SK-N-SH (cell line): Measurements from ENCODE around the gene PRKACG. TPM values are rescaled to one million over a fixed set of nuclear protein-coding genes. Genes with fewer than 3 reads are reported as not detected.

ENCODE experiments used
- CTCF ChIA-PET: fragments of 300-600, 350-600 bp; formaldehyde crosslinking; extraction: SDS; loops from one replicate; lab custom pipeline; 2021; lab: Yijun Ruan, JAX
- POLR2A ChIA-PET: fragments of 350-600 bp; sonication (Branson Sonifier 250); formaldehyde crosslinking; extraction: SDS; loops from one replicate; lab custom pipeline; 2020; ENCODE audit warnings: antibody characterized with exemption, inconsistent platforms; lab: Yijun Ruan, JAX
- DNase-seq: peaks from one replicate; pipeline ENCODE4 v3.0.0; 2012
- H2AFZ ChIP-seq: fragments of 200-600 bp; sonication (generic); 2 replicates; pipeline ENCODE4 v1.8.1; 2016; ENCODE audit warnings: antibody characterized with exemption, mild to moderate bottlenecking, low read depth
- H3F3A ChIP-seq: fragments of 200-600 bp; sonication (generic); replicated peaks from 2 replicates; pipeline ENCODE3; 2016; ENCODE audit warnings: antibody characterized with exemption, mild to moderate bottlenecking; ENCODE audit not compliant: insufficient read depth
- H3K27ac ChIP-seq, 2 experiments: fragments of 200-500 bp in 1 of 2; fragments of 200-600 bp in 1 of 2; sonication (Bioruptor generic) in 1 of 2; sonication (generic), shearing (Covaris generic) in 1 of 2; 2 replicates each; pipeline versions ENCODE4 v1.5.1 to v1.6.1; 2014 to 2016; ENCODE audit warnings: low read depth in 2 of 2, inconsistent platforms in 1 of 2, low read length in 1 of 2, mild to moderate bottlenecking in 1 of 2, mixed read lengths in 1 of 2
- H3K27me3 ChIP-seq: fragments of 200-600 bp; sonication (generic), shearing (Covaris generic); 2 replicates; pipeline ENCODE4 v1.6.1; 2016; ENCODE audit warnings: mixed run types; ENCODE audit not compliant: insufficient read depth
- H3K36me3 ChIP-seq, 2 experiments: fragments of 200-500 bp in 1 of 2; fragments of 200-600 bp in 1 of 2; sonication (Bioruptor generic) in 1 of 2; sonication (generic) in 1 of 2; replicated peaks in 1 of 2; 2 replicates each; pipeline versions ENCODE3 to v1.5.1; 2014 to 2016; ENCODE audit warnings: low read length in 1 of 2, mild to moderate bottlenecking in 1 of 2; ENCODE audit not compliant: insufficient read depth in 2 of 2, control insufficient read depth in 1 of 2
- H3K4me1 ChIP-seq, 2 experiments: fragments of 200-500 bp in 1 of 2; fragments of 200-600 bp in 1 of 2; sonication (Bioruptor generic) in 1 of 2; sonication (generic), shearing (Covaris generic) in 1 of 2; 2 replicates each; pipeline versions ENCODE4 v1.5.1 to v1.6.1; 2014 to 2016; ENCODE audit warnings: low read depth in 1 of 2, low read length in 1 of 2, mixed run types in 1 of 2; ENCODE audit not compliant: insufficient read depth in 2 of 2, control insufficient read depth in 1 of 2
- H3K4me2 ChIP-seq: fragments of 200-600 bp; sonication (generic), shearing (Covaris generic); 2 replicates; pipeline ENCODE4 v1.6.1; 2017; ENCODE audit warnings: mixed run types
- H3K4me3 ChIP-seq, 2 experiments: fragments of 200-500 bp in 1 of 2; fragments of 200-600 bp in 1 of 2; sonication (Bioruptor generic) in 1 of 2; sonication (generic), shearing (Covaris generic) in 1 of 2; 2 replicates each; pipeline versions ENCODE4 v1.5.1 to v1.8.1; 2014 to 2016; ENCODE audit warnings: low read depth in 2 of 2, inconsistent platforms in 1 of 2, low read length in 1 of 2, mild to moderate bottlenecking in 1 of 2, mixed read lengths in 1 of 2, moderate library complexity in 1 of 2
- H3K79me2 ChIP-seq: fragments of 200-600 bp; sonication (generic); 2 replicates; pipeline ENCODE4 v1.8.1; 2017; ENCODE audit warnings: mild to moderate bottlenecking; ENCODE audit not compliant: insufficient read depth
- H3K9ac ChIP-seq: fragments of 200-600 bp; sonication (generic); 2 replicates; pipeline ENCODE4 v1.6.1; 2017; ENCODE audit warnings: mixed run types
- H3K9me2 ChIP-seq: fragments of 200-600 bp; sonication (generic); 2 replicates; pipeline ENCODE4 v1.6.1; 2017; ENCODE audit warnings: mixed run types
- H3K9me3 ChIP-seq: fragments of 200-600 bp; sonication (generic); 2 replicates; pipeline ENCODE4 v1.6.1; 2017; ENCODE audit warnings: mixed run types, mild to moderate bottlenecking, moderate library complexity
- H4K20me1 ChIP-seq: fragments of 200-600 bp; sonication (generic); 2 replicates; pipeline ENCODE4 v1.6.1; 2017; ENCODE audit warnings: mild to moderate bottlenecking, mixed run types; ENCODE audit not compliant: insufficient read depth
- FOSL2 ChIP-seq: IDR thresholded peaks from 2 replicates; pipeline ENCODE4 v1.4.0; 2012; ENCODE audit warnings: low read depth, mild to moderate bottlenecking, moderate library complexity, borderline replicate concordance
- GABPA ChIP-seq: IDR thresholded peaks from 2 replicates; pipeline ENCODE4 v1.4.0; 2012; ENCODE audit warnings: low read depth, mild to moderate bottlenecking
- RFX5 ChIP-seq: IDR thresholded peaks from 2 replicates; pipeline ENCODE4 v1.6.1; 2012; ENCODE audit warnings: mild to moderate bottlenecking, improper control_type of control experiment, low read length
- SMC3 ChIP-seq: IDR thresholded peaks from 2 replicates; pipeline ENCODE4 v1.6.1; 2012; ENCODE audit warnings: low read depth, low read length, improper control_type of control experiment
- TAF1 ChIP-seq: IDR thresholded peaks from 2 replicates; pipeline ENCODE4 v1.6.1; 2012; ENCODE audit warnings: low read depth, mild to moderate bottlenecking, low read length, moderate library complexity, borderline replicate concordance
- WGBS: methylation state at CpG from one replicate; pipeline ENCODE4 v1.1.6; 2017; ENCODE audit warnings: low lambda C conversion rate; 5-methylcytosine and 5-hydroxymethylcytosine counted together
- polyA plus RNA-seq, 3 experiments: library from polyadenylated mRNA; depleted of rRNA; stranded (reverse); fragments of >200 nt; gene quantifications; 2 replicates each; pipeline ENCODE4 v1.2.3, GENCODE V29; 2012
- TF ChIP-seq, protein P1 (sequence below): fragments of 150-350 bp; IDR thresholded peaks from 2 replicates; pipeline ENCODE4 v1.6.1; 2017; ENCODE audit warnings: antibody characterized with exemption, low read length, low read depth, borderline replicate concordance
- TF ChIP-seq, protein P2 (sequence below): IDR thresholded peaks from 2 replicates; pipeline ENCODE4 v1.6.1; 2012; ENCODE audit warnings: mild to moderate bottlenecking, low read depth, low read length, moderate library complexity

Gene PRKACG
- polyA plus RNA-seq, 1 of the 3 experiments (the other 2 are of a cell fraction), result not detected

DNA sequence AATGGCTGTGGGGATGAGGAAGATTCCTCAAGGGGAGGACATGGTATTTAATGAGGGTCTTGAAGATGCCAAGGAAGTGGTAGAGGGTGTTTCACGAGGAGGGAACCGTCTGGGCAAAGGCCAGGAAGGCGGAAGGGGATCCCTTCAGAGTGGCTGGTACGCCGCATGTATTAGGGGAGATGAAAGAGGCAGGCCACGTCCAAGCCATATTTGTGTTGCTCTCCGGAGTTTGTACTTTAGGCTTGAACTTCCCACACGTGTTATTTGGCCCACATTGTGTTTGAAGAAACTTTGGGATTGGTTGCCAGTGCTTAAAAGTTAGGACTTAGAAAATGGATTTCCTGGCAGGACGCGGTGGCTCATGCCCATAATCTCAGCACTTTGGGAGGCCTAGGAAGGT is 22.9 kb upstream of the PRKACG start (continued):
- TF ChIP-seq, protein P1, sequence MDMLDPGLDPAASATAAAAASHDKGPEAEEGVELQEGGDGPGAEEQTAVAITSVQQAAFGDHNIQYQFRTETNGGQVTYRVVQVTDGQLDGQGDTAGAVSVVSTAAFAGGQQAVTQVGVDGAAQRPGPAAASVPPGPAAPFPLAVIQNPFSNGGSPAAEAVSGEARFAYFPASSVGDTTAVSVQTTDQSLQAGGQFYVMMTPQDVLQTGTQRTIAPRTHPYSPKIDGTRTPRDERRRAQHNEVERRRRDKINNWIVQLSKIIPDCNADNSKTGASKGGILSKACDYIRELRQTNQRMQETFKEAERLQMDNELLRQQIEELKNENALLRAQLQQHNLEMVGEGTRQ, result no peak
- TF ChIP-seq, all 33 proteins: peak for 0

DNA sequence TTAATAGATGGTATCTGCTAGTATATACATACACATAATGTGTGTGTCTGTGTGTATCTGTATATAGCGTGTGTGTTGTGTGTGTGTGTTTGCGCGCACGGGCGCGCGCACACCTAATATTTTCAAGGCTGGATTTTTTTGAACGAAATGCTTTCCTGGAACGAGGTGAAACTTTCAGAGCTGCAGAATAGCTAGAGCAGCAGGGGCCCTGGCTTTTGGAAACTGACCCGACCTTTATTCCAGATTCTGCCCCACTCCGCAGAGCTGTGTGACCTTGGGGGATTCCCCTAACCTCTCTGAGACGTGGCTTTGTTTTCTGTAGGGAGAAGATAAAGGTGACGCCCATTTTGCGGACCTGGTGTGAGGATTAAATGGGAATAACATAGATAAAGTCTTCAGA is 22.4 kb upstream of the PRKACG start:
- Histone ChIP-seq H3K27me3 (no peaks in the 10 kb centered on the region), H3K36me3 (no peaks in the 10 kb centered on the region), H3K4me3 (peak overlapping the region; percentile 67 to 82), H3K27ac (peak overlapping the region in 1 of 2 experiments; percentile 74; a peak in 2 of 4 replicates), H3K79me2 (peaks cover 16% of the 10 kb centered on the region; the same call in 1 of the 2 replicates), H3K4me1 (peaks cover 0 to 7% of the 10 kb centered on the region in 2 experiments; a peak in 1 of 4 replicates), H3F3A (peaks cover 3% of the 10 kb centered on the region), H3K9me2 (no peaks in the 10 kb centered on the region), H2AFZ (peak overlapping the region; percentile 71; the same call in 1 of the 2 replicates), H3K9ac (peak overlapping the region; percentile 59), H3K9me3 (no peaks in the 10 kb centered on the region), H4K20me1 (no peaks in the 10 kb centered on the region), H3K4me2 (peak overlapping the region; percentile 76)
- ChIA-PET POLR2A (interaction anchor here (1.1 kb wide), 1 partner anchor 157 kb away, joined by 4 read pairs; no protein-coding TSS in a partner anchor), CTCF (interaction anchor here (0.6 to 6.3 kb wide), 15 partner anchors 8 to 204 kb away, joined by 3 to 67 read pairs (median 6); partner anchors contain the start of gene TJP2)
- no peak for DNase-seq
- TF ChIP-seq, protein P2, sequence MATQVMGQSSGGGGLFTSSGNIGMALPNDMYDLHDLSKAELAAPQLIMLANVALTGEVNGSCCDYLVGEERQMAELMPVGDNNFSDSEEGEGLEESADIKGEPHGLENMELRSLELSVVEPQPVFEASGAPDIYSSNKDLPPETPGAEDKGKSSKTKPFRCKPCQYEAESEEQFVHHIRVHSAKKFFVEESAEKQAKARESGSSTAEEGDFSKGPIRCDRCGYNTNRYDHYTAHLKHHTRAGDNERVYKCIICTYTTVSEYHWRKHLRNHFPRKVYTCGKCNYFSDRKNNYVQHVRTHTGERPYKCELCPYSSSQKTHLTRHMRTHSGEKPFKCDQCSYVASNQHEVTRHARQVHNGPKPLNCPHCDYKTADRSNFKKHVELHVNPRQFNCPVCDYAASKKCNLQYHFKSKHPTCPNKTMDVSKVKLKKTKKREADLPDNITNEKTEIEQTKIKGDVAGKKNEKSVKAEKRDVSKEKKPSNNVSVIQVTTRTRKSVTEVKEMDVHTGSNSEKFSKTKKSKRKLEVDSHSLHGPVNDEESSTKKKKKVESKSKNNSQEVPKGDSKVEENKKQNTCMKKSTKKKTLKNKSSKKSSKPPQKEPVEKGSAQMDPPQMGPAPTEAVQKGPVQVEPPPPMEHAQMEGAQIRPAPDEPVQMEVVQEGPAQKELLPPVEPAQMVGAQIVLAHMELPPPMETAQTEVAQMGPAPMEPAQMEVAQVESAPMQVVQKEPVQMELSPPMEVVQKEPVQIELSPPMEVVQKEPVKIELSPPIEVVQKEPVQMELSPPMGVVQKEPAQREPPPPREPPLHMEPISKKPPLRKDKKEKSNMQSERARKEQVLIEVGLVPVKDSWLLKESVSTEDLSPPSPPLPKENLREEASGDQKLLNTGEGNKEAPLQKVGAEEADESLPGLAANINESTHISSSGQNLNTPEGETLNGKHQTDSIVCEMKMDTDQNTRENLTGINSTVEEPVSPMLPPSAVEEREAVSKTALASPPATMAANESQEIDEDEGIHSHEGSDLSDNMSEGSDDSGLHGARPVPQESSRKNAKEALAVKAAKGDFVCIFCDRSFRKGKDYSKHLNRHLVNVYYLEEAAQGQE, result no peak
- no peak for TF ChIP-seq RFX5
- TF ChIP-seq TAF1, result no peak
- no peak for TF ChIP-seq SMC3
- TF ChIP-seq GABPA, result no peak
- no peak for TF ChIP-seq FOSL2
- WGBS, result 10% methylated on average over 14 of the region's 14 CpGs
